ENCODE results near the gene FIGN. TPM values are rescaled to one million over a fixed set of nuclear protein-coding genes. Genes with fewer than 3 reads are reported as not detected.

Gene FIGN
- total RNA-seq, 2 experiments from 2014 or later = not detected

- Histone ChIP-seq H3K27me3 (ENCODE audit: control insufficient read depth in 1 of 2, insufficient read depth in 2 of 2, low read length in 2 of 2) (no peaks in the 10 kb centered on the region), H3K27ac (ENCODE audit: low read depth in 1 of 2, low read length in 2 of 2) (no peak overlapping the region), H3K9me3 (ENCODE audit: control insufficient read depth in 1 of 2, insufficient read depth in 1 of 2, low read length in 2 of 2) (peaks cover 0 to 10% of the 10 kb centered on the region in 2 experiments), H3K4me3 (ENCODE audit: low read length) (no peak overlapping the region), H3K36me3 (ENCODE audit: insufficient read depth, low read length) (no peaks in the 10 kb centered on the region), H3K4me1 (ENCODE audit: insufficient read depth, low read length) (no peaks in the 10 kb centered on the region)
- Mint-ChIP-seq H3K36me3 (ENCODE audit: low read depth) (no peaks in the 10 kb centered on the region), H3K9me3 (no peaks in the 10 kb centered on the region), H3K27me3 (no peaks in the 10 kb centered on the region), H3K4me1 (ENCODE audit: low read depth) (no peaks in the 10 kb centered on the region), H3K27ac (no peak overlapping the region), H3K4me3 (no peak overlapping the region)
- intact Hi-C loops (cut with DNase I, micrococcal nuclease) = loop anchor here in 1 of 2 experiments (5.0 kb wide), 1 partner anchor 410 kb away; no protein-coding TSS in a partner anchor
- TF ChIP-seq, protein P1, sequence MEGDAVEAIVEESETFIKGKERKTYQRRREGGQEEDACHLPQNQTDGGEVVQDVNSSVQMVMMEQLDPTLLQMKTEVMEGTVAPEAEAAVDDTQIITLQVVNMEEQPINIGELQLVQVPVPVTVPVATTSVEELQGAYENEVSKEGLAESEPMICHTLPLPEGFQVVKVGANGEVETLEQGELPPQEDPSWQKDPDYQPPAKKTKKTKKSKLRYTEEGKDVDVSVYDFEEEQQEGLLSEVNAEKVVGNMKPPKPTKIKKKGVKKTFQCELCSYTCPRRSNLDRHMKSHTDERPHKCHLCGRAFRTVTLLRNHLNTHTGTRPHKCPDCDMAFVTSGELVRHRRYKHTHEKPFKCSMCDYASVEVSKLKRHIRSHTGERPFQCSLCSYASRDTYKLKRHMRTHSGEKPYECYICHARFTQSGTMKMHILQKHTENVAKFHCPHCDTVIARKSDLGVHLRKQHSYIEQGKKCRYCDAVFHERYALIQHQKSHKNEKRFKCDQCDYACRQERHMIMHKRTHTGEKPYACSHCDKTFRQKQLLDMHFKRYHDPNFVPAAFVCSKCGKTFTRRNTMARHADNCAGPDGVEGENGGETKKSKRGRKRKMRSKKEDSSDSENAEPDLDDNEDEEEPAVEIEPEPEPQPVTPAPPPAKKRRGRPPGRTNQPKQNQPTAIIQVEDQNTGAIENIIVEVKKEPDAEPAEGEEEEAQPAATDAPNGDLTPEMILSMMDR (IDR thresholded peaks at IDR 0.05) = no peak
- CTCF ChIA-PET = no interaction called here
- ATAC-seq (ENCODE audit: poor library complexity) (no peak), DNase-seq (no peak)
- POLR2A ChIA-PET = no interaction called here
These were observed 123.5 kb downstream of the FIGN start for GRCh38 chr2:163612332-163612731.

- ChIA-PET POLR2A (no interaction called here), CTCF (no interaction called here)
- no peaks in the 10 kb centered on the region for H3K27me3 ChIP-seq (ENCODE audit: control insufficient read depth in 1 of 2, insufficient read depth in 2 of 2, low read length in 2 of 2)
- H3K4me3 ChIP-seq (ENCODE audit: low read length) = no peak overlapping the region
- no peaks in the 10 kb centered on the region for H3K36me3 Mint-ChIP-seq (ENCODE audit: low read depth)
- H3K9me3 Mint-ChIP-seq = no peaks in the 10 kb centered on the region
- no peak overlapping the region for H3K4me3 Mint-ChIP-seq
- H3K9me3 ChIP-seq (ENCODE audit: control insufficient read depth in 1 of 2, insufficient read depth in 1 of 2, low read length in 2 of 2) = peaks cover 0 to 10% of the 10 kb centered on the region in 2 experiments
- no peaks in the 10 kb centered on the region for H3K4me1 ChIP-seq (ENCODE audit: insufficient read depth, low read length)
- no peak overlapping the region for H3K27ac ChIP-seq (ENCODE audit: low read depth in 1 of 2, low read length in 2 of 2)
- H3K27me3 Mint-ChIP-seq = no peaks in the 10 kb centered on the region
- DNase-seq (no peak), ATAC-seq (ENCODE audit: poor library complexity) (no peak)
- no peaks in the 10 kb centered on the region for H3K36me3 ChIP-seq (ENCODE audit: insufficient read depth, low read length)
- TF ChIP-seq, protein P1 (IDR thresholded peaks at IDR 0.05) = no peak
- no peak overlapping the region for H3K27ac Mint-ChIP-seq
- intact Hi-C loops (cut with DNase I, micrococcal nuclease) = loop anchor here in 1 of 2 experiments (5.0 kb wide), 1 partner anchor 411 kb away; no protein-coding TSS in a partner anchor
- H3K4me1 Mint-ChIP-seq (ENCODE audit: low read depth) = no peaks in the 10 kb centered on the region
These were observed 124.3 kb downstream of the FIGN start for GRCh38 chr2:163611557-163611906.

DNA sequence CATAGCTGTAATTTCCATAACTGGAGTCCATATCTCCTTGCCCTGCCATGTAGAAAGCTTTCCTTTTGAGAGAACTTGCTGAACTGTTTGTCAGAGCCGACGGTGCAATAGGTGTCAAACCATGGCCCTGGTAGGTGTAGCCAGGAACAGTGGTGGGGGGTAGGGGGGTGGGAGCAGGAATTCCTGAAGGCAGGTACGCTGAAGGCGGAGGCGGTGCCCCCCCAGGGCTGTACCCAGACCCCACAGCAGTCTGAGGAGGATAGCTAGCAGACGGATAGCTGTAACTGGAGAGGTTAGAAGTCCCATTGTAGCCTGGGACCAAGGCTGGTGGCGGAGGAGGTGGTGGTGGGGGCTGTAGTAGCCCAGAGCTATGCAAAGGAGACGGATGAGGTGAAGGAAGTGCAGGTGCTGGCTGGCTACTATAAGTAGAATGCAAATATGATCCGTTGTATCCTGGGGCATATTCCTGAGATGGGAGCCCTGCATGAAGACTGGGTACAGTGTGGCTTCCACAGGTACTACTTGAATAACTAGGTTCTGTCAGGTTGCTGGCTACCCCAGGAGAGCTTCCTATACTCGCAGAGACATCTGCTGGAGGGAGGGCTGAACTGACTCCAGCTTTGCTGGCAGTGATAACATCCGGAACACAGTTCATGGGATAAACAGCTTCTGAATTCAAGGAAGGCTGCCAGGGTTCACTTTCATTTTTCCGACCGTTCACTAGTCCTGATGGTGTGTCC, 124.8 kb downstream of the FIGN start:
- CTCF ChIA-PET = no interaction called here
- Histone ChIP-seq H3K4me3 (ENCODE audit: low read length) (no peak overlapping the region), H3K36me3 (ENCODE audit: insufficient read depth, low read length) (no peaks in the 10 kb centered on the region), H3K27me3 (ENCODE audit: control insufficient read depth in 1 of 2, insufficient read depth in 2 of 2, low read length in 2 of 2) (no peaks in the 10 kb centered on the region), H3K9me3 (ENCODE audit: control insufficient read depth in 1 of 2, insufficient read depth in 1 of 2, low read length in 2 of 2) (peaks cover 0 to 10% of the 10 kb centered on the region in 2 experiments), H3K27ac (ENCODE audit: low read depth in 1 of 2, low read length in 2 of 2) (no peak overlapping the region), H3K4me1 (ENCODE audit: insufficient read depth, low read length) (no peaks in the 10 kb centered on the region)
- H3K9me3 Mint-ChIP-seq = no peaks in the 10 kb centered on the region
- no peaks in the 10 kb centered on the region for H3K27me3 Mint-ChIP-seq
- DNase-seq (no peak), ATAC-seq (ENCODE audit: poor library complexity) (no peak)
- H3K36me3 Mint-ChIP-seq (ENCODE audit: low read depth) = no peaks in the 10 kb centered on the region
- H3K27ac Mint-ChIP-seq = no peak overlapping the region
- TF ChIP-seq, protein P1 (IDR thresholded peaks at IDR 0.05) = no peak
- POLR2A ChIA-PET = no interaction called here
- no peak overlapping the region for H3K4me3 Mint-ChIP-seq
- intact Hi-C loops (cut with DNase I, micrococcal nuclease) = loop anchor here in 1 of 2 experiments (5.0 kb wide), 1 partner anchor 411 kb away; no protein-coding TSS in a partner anchor
- no peaks in the 10 kb centered on the region for H3K4me1 Mint-ChIP-seq (ENCODE audit: low read depth)

All from CD4-positive, alpha-beta T cell (primary cell).